SJCRH30 (cell line): ENCODE results near the gene BMP6. TPM values are rescaled to one million over a fixed set of nuclear protein-coding genes. Genes with fewer than 3 reads are reported as not detected.
A peak's percentile ranks its signal among the peaks of the same experiment; 100 is the strongest.

ENCODE experiments used
- DNase-seq, 2 experiments: peaks; one replicate each; pipeline ENCODE4 v3.0.0-alpha.2; 2015 to 2020
- H3K27ac ChIP-seq: fragments of 250-450 bp; sonication (Bioruptor Pico); 2 replicates; pipeline ENCODE4 v1.5.1; 2020; ENCODE audit warnings: mild to moderate bottlenecking, moderate library complexity
- H3K27me3 ChIP-seq: fragments of 250-450 bp; sonication (Bioruptor Pico); 2 replicates; pipeline ENCODE4 v1.5.1; 2020; ENCODE audit warnings: mild to moderate bottlenecking, moderate library complexity
- H3K36me3 ChIP-seq: fragments of 250-450 bp; sonication (Bioruptor Pico); 2 replicates; pipeline ENCODE4 v1.5.1; 2020; ENCODE audit warnings: mild to moderate bottlenecking, moderate library complexity
- H3K4me1 ChIP-seq: fragments of 250-450 bp; sonication (Bioruptor Pico); 2 replicates; pipeline ENCODE4 v1.5.1; 2020; ENCODE audit warnings: mild to moderate bottlenecking, moderate library complexity
- H3K4me3 ChIP-seq: fragments of 250-450 bp; sonication (Bioruptor Pico); 2 replicates; pipeline ENCODE4 v1.5.1; 2020; ENCODE audit warnings: mild to moderate bottlenecking, moderate library complexity
- H3K9me3 ChIP-seq: fragments of 250-450 bp; sonication (Bioruptor Pico); replicated peaks from 2 replicates; pipeline ENCODE4 v1.5.1; 2020; ENCODE audit warnings: mild to moderate bottlenecking, moderate library complexity
- total RNA-seq: library from RNA; depleted of rRNA; stranded (reverse); fragments of >200 nt; shearing (Covaris generic); gene quantifications from 2 replicates; pipeline ENCODE4 v1.2.3, GENCODE V29; 2014

BMP6 gene
- total RNA-seq, 1 experiment from 2014 or later, result 2.2 TPM

DNA sequence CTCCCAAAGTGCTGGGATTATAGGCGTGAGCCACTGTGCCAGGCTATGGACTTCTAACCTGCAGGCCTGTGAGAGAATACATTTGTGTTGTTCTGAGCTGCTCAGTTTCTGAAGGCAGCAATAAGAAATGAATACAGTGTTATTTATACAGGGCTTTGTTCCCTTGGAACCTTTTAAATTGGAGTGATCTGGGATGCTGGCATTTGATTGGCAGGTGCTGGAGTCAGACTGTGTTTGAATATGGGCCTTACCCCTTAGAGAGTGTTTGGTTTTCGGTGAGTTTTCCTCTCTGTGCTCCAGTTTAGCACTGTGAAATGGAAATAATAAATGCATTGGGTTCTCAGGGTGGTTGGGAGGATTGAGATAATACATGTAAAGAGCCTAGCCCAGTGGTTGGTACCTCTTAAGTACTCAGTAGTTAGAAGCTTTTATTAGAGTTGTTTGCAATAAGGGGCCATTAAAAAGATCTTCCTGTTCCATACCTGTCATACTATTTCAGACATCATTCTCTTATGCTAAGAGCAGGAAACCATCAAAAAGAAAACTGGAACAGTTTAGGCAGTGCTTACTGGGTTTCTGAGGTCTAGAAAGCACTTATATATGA, 22.1 kb downstream of the BMP6 start:
- H3K9me3 ChIP-seq, result no peaks in the 10 kb centered on the region
- H3K36me3 ChIP-seq, result no peaks in the 10 kb centered on the region
- no peak overlapping the region for H3K27ac ChIP-seq
- H3K27me3 ChIP-seq, result no peaks in the 10 kb centered on the region
- H3K4me3 ChIP-seq, result no peak overlapping the region
- no peak for DNase-seq
- H3K4me1 ChIP-seq, result no peaks in the 10 kb centered on the region

DNA sequence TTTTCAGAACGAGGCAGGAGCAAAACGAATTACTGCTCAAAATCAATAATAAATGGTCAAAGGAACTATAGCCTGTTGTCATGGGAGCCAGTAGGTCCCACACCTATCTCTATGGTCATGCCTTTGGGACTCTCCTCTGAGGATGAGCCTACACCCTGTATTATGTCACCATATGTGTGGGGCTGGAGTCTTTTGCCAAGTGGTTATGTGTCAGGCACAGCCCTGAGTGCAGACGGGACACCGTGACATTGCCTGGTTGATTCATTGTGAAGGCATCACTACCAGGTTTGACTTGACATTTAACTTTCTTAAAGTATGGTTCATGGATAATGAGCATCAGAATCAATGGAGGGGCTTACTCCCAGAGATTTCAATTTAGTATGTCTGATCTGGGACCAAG, 23.6 kb downstream of the BMP6 start:
- H3K9me3 ChIP-seq, result no peaks in the 10 kb centered on the region
- no peaks in the 10 kb centered on the region for H3K36me3 ChIP-seq
- no peak overlapping the region for H3K4me3 ChIP-seq
- no peak for DNase-seq
- H3K27ac ChIP-seq, result no peak overlapping the region
- H3K27me3 ChIP-seq, result no peaks in the 10 kb centered on the region
- no peaks in the 10 kb centered on the region for H3K4me1 ChIP-seq

DNA sequence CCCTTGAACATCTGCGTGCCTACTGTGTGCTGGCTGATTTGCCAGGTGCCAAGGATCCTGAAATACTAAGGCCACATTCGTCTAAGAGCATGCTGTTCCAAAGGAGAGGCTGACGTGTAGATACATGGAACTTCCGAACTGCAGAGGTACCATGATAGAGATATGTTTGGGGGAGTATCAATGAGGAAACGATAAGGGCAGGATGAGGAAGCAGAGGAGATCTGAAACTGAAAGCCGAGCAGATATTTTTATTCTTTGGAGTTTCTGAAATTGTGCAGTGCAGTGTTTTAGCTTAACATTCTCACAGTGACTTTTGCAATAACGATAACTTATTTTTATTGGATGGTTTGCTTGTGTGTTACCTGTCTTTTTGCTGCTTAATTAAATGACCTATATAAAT, 24.3 kb downstream of the BMP6 start:
- H3K4me1 ChIP-seq, result no peaks in the 10 kb centered on the region
- no peak overlapping the region for H3K4me3 ChIP-seq
- no peaks in the 10 kb centered on the region for H3K36me3 ChIP-seq
- no peaks in the 10 kb centered on the region for H3K27me3 ChIP-seq
- no peak for DNase-seq
- H3K27ac ChIP-seq, result no peak overlapping the region
- no peaks in the 10 kb centered on the region for H3K9me3 ChIP-seq

DNA sequence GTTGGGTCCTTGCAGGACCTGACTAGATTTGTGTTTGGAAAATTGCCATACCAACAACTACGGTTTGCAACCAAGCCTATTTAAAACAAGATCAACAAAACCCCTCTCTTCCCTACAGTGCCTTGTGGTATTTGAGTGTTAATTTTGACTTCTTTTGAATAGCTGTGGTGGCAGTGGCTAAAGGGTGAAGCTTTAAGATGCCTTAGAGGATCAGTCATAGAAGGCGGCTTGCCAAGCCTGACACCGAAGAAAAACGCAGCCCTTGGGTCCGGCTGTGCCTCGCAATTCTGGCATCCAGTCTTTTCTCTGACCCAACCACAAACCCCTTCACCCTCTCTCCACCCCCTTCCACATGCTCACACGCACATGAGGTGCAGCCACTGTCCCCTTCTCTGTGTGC, 32.6 kb downstream of the BMP6 start:
- Histone ChIP-seq H3K4me1 (no peaks in the 10 kb centered on the region), H3K9me3 (no peaks in the 10 kb centered on the region), H3K27ac (no peak overlapping the region), H3K27me3 (no peaks in the 10 kb centered on the region), H3K4me3 (no peak overlapping the region), H3K36me3 (no peaks in the 10 kb centered on the region)
- DNase-seq, result peak in 1 of 2 experiments; percentile 6

DNA sequence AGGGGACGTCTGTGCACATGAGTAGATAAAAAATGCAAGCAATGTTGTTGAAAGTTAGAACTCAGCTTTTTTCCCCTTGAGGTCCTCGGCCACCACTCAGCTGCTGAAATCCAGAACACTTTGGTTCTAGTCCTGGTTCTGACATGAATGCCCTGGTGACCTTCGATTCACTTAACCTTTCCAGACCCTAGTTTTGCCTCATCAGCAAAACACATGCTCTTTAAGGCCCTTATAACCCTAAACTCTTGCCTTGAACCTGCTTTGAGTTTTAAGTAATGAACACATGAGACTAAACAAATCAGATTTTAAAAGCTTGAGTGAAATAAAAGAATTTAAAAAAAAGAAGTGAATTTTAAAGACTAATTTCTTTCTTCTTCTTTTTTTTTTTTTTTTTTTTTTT, 33.4 kb downstream of the BMP6 start:
- no peaks in the 10 kb centered on the region for H3K27me3 ChIP-seq
- H3K4me1 ChIP-seq, result no peaks in the 10 kb centered on the region
- no peaks in the 10 kb centered on the region for H3K9me3 ChIP-seq
- no peak overlapping the region for H3K4me3 ChIP-seq
- no peak for DNase-seq
- no peaks in the 10 kb centered on the region for H3K36me3 ChIP-seq
- no peak overlapping the region for H3K27ac ChIP-seq

DNA sequence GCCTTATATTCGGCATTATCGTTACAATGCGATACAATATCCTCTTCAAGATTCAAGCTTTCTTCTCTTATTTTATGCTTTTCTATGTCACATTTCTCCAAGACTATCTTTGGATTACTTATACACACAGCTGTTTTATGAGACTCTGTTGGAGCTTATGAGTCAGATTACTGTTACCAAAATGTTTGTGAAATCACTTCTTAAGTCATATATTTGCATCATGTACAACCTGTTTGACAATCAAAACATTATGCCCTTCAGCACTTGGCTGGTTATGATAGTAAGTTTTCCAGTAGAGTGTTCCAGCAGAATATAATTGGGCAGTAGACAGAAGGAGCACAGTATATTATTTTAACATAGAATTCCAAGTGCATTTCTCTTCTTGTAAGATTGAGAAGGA, 35.2 kb downstream of the BMP6 start:
- DNase-seq, result no peak
- no peaks in the 10 kb centered on the region for H3K9me3 ChIP-seq
- no peaks in the 10 kb centered on the region for H3K4me1 ChIP-seq
- H3K27ac ChIP-seq, result no peak overlapping the region
- H3K4me3 ChIP-seq, result no peak overlapping the region
- no peaks in the 10 kb centered on the region for H3K27me3 ChIP-seq
- H3K36me3 ChIP-seq, result no peaks in the 10 kb centered on the region

DNA sequence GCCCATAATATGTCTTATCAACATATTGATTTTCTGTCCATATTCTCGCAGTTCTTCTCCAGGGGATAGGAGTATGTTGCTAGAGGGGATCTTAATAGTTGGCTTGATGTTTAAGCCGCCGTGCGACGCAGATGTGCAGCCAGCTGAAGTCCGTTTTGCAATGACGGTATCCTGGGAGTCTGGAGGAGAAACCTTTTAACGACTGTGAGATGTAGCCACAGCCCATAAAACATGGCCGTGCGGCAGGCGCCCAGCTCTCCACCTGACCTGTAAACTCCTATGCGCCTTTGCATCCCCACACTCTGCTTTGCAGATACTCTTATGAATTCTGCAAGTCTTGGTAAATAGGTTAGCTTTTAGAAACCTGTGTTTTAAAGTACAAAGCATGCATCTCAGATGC, 36.9 kb downstream of the BMP6 start:
- H3K9me3 ChIP-seq, result no peaks in the 10 kb centered on the region
- no peak overlapping the region for H3K4me3 ChIP-seq
- H3K4me1 ChIP-seq, result no peaks in the 10 kb centered on the region
- H3K27ac ChIP-seq, result no peak overlapping the region
- DNase-seq, result no peak
- H3K36me3 ChIP-seq, result no peaks in the 10 kb centered on the region
- H3K27me3 ChIP-seq, result no peaks in the 10 kb centered on the region

DNA sequence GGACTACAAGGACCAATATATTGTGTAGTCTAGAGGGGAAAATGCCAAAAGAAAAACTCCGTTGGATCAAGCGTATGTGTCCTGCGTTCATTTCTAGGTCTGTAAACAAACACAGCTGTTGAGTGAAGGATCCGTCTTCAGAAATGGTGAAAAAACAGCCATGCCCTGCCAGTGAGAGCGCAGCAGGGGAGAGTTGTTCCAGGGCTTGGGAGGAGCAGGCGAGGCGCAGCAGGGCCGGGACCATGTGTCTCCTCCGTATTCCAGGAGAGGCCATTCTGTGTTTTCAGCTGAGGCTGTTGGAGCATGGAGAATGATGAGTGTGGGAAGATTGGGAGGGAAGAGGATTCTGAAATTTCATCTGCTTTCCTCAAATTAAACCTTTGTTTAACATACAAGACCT, 38.0 kb downstream of the BMP6 start:
- no peak overlapping the region for H3K4me3 ChIP-seq
- no peaks in the 10 kb centered on the region for H3K27me3 ChIP-seq
- no peaks in the 10 kb centered on the region for H3K36me3 ChIP-seq
- H3K27ac ChIP-seq, result no peak overlapping the region
- H3K9me3 ChIP-seq, result no peaks in the 10 kb centered on the region
- DNase-seq, result no peak
- no peaks in the 10 kb centered on the region for H3K4me1 ChIP-seq

DNA sequence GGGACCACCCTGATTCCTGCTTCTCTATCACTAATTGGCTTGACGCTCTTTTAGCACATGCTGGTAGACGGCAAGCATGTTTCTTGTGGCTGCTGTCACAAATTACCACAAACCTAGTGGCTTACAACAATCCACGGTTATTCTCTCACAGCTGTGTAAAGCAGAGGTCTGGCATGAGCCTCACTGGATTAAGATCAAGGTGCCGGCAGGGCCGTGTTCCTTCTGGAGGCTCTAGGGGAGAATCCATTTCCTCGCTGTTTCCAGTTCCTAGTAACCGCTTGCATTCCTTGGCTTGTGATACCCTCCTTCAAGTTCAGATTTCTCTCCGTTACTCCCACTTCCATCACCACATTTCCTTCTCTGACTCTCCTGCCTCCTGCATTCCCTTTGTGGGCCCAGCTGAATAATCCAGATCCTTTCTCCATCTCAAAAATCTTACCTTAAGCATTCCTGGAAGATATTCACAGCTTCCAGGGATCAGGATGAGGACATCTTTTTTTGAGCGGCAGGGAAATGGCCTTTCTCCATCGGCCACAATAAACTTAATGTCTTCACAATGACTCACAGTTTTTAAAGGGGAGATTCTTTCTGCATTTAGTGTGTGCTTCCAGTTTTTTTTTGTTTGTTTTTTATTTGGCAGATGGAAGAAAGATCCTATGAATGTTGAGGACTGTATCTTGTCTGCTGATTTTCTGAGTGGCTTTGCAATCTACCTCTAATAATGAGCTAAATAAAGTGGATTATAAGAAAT, 39.9 kb downstream of the BMP6 start:
- no peak for DNase-seq
- Histone ChIP-seq H3K27ac (no peak overlapping the region), H3K4me1 (no peaks in the 10 kb centered on the region), H3K9me3 (no peaks in the 10 kb centered on the region), H3K36me3 (no peaks in the 10 kb centered on the region), H3K27me3 (no peaks in the 10 kb centered on the region), H3K4me3 (no peak overlapping the region)

DNA sequence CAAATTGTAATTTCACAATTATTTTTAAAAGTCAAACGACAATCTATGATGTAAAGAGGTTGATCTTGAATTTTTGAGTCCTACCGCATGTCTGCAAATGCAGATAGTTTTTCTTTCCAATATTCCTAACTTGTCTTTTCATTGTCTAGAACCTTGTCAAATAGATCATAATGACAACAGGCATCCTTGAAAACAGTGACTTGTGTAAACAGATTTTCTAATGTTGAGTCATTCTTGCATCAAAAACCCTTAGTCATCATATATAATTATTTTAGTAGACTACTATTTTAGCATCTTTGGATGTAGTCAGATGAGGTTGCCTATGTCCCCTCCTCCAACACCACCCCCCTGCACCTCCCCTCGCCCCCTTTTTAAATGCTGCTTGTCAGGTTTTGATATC, 43.8 kb downstream of the BMP6 start:
- no peaks in the 10 kb centered on the region for H3K9me3 ChIP-seq
- H3K36me3 ChIP-seq, result no peaks in the 10 kb centered on the region
- no peaks in the 10 kb centered on the region for H3K27me3 ChIP-seq
- H3K4me1 ChIP-seq, result no peaks in the 10 kb centered on the region
- H3K4me3 ChIP-seq, result no peak overlapping the region
- no peak overlapping the region for H3K27ac ChIP-seq
- DNase-seq, result no peak

DNA sequence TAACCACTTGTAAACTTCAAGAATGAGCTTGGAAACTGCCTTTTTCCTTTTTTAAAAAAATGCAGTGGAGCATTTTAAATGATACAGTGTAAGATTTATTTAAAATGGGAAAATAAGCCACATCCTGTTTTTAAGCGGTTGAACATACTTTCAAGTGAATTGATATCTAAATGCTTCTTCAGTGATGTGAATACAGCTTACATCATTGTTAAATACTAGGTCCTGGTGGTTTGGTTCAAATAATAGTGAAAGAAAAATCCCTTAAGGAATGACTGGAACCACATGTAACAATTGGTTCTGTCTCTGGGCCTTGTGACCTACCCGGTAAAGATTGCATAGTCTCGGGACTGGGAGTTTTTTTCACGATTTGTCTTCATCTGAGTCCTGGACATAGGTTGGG, 44.2 kb downstream of the BMP6 start:
- H3K9me3 ChIP-seq, result no peaks in the 10 kb centered on the region
- no peak overlapping the region for H3K4me3 ChIP-seq
- H3K27me3 ChIP-seq, result no peaks in the 10 kb centered on the region
- H3K36me3 ChIP-seq, result no peaks in the 10 kb centered on the region
- no peak overlapping the region for H3K27ac ChIP-seq
- H3K4me1 ChIP-seq, result no peaks in the 10 kb centered on the region
- DNase-seq, result no peak

DNA sequence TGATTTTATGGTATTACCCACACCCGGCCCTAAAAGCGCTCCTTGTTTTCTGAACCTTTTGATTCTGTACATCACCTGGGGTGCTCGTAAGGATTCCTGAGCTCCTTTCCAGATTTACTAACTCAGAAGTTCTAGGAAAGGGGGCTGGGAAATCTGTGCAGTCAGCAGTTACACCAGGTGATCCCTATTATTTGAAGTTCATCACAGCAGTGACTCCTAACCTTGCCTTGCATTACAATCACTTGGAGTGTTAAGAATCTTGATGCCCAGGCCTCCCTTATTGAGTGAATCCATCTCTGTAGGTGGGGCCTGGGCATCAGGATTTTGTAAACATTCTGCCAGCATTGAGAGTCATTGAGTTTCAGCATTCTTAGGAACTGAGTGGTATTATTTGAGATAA, 44.7 kb downstream of the BMP6 start:
- H3K9me3 ChIP-seq, result no peaks in the 10 kb centered on the region
- no peak for DNase-seq
- no peaks in the 10 kb centered on the region for H3K4me1 ChIP-seq
- H3K36me3 ChIP-seq, result no peaks in the 10 kb centered on the region
- no peaks in the 10 kb centered on the region for H3K27me3 ChIP-seq
- H3K4me3 ChIP-seq, result no peak overlapping the region
- H3K27ac ChIP-seq, result no peak overlapping the region

DNA sequence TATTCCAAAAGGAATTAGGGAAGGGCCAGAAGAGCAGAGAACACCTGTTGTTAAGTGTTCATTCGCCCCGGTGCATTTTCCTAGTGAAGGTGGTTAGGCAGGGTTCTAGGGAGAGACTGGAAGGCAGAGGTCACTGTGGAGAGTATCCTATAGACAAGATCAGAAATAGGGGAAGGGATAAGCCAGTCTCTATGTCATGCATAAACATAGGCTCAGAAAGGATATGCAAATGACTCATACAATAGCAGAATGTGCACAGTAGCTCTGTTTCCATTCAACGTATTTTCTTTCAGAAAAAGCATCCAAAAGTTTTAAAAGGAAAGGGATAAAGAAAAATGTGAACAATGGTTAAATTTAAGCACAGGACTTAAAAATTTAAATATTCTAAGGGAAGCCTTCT, 47.4 kb downstream of the BMP6 start:
- Histone ChIP-seq H3K36me3 (no peaks in the 10 kb centered on the region), H3K9me3 (no peaks in the 10 kb centered on the region), H3K4me1 (no peaks in the 10 kb centered on the region), H3K27me3 (no peaks in the 10 kb centered on the region), H3K4me3 (no peak overlapping the region), H3K27ac (no peak overlapping the region)
- no peak for DNase-seq

DNA sequence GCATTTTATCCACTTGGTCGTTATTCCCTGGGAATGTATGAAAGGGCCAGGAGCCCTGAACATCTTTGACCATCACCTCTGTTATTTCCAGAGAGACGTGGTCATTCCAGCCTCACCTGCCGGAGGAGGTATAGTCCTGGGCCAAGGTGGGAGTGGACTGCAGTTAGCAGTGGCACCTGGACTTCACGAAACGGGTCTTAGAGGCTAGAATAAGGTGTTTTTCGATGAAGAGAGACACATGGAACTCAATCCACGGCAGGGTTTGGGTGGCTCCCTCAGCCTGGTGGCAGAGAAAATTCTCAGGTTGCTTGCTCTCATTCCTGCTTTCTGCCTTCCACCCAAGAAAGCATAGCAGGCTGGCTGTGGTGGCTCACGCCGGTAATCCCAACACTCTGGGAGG, 48.0 kb downstream of the BMP6 start:
- no peak for DNase-seq
- H3K27ac ChIP-seq, result no peak overlapping the region
- H3K4me1 ChIP-seq, result no peaks in the 10 kb centered on the region
- no peaks in the 10 kb centered on the region for H3K9me3 ChIP-seq
- H3K27me3 ChIP-seq, result no peaks in the 10 kb centered on the region
- H3K36me3 ChIP-seq, result no peaks in the 10 kb centered on the region
- H3K4me3 ChIP-seq, result no peak overlapping the region

DNA sequence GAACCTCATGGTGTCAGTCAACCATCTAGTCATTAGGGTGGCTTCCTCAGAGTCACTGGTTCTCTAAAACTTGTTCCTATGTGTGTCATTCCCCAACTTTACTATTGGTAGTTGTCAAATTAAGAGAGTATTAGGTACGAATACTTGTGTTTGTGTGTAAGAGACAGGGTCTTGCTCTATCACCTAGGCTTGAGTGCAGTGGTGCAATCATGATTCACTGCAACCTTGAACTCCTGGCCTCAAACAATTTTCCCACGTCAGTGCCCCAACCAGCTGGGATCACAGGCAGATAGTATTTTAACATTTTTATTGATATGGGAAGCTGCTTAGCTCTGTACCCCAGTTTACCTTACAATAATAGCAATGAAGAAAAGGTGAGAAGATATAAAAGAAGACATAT, 50.6 kb downstream of the BMP6 start:
- H3K4me3 ChIP-seq, result no peak overlapping the region
- H3K27me3 ChIP-seq, result no peaks in the 10 kb centered on the region
- no peak overlapping the region for H3K27ac ChIP-seq
- no peak for DNase-seq
- H3K36me3 ChIP-seq, result no peaks in the 10 kb centered on the region
- H3K4me1 ChIP-seq, result no peaks in the 10 kb centered on the region
- H3K9me3 ChIP-seq, result no peaks in the 10 kb centered on the region

DNA sequence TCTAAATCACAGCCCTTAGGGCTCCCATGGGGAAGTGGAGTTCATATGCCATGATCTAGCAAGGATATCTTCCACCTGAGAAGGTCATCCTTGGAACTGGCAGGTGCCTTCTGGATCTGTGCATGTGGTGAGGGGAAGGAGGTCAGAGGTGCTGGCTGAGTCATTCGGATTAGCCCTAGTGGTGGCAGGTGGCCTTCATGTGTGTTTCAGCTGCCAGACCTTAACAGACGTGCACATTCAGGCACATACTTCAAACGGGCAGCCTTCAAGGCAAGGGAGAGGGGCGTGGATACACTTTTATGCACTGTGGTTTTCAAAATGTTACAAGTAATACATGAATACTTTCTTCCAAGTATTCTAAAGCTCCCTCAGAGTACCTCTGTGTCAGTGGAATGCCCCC, 51.2 kb downstream of the BMP6 start:
- Histone ChIP-seq H3K27me3 (no peaks in the 10 kb centered on the region), H3K9me3 (no peaks in the 10 kb centered on the region)
- DNase-seq, result no peak

More for the DNA sequence above, 51.2 kb downstream of the BMP6 start:
- no peak overlapping the region for H3K27ac ChIP-seq
- no peaks in the 10 kb centered on the region for H3K4me1 ChIP-seq
- no peaks in the 10 kb centered on the region for H3K36me3 ChIP-seq
- no peak overlapping the region for H3K4me3 ChIP-seq
